Measurements from ENCODE around the gene AEBP1.

Gene AEBP1

GRCh38 chr7:44095781-44096180, 8.4 kb upstream of the AEBP1 start:
- TF ChIP-seq FOXP2 (optimal IDR thresholded peaks at IDR 0.05; ENCODE audit: borderline replicate concordance, extremely low read depth, extremely low read length, insufficient read depth) (no peak), TAF1 (IDR thresholded peaks at IDR 0.05; ENCODE audit: borderline replicate concordance, insufficient read depth, low read length) (no peak), POLR2AphosphoS5 (IDR thresholded peaks at IDR 0.05; ENCODE audit: low read depth, low read length) (no peak), SIN3A (IDR thresholded peaks at IDR 0.05; ENCODE audit: borderline replicate concordance, insufficient read depth, low read length) (no peak)
- TF ChIP-seq, protein P1, sequence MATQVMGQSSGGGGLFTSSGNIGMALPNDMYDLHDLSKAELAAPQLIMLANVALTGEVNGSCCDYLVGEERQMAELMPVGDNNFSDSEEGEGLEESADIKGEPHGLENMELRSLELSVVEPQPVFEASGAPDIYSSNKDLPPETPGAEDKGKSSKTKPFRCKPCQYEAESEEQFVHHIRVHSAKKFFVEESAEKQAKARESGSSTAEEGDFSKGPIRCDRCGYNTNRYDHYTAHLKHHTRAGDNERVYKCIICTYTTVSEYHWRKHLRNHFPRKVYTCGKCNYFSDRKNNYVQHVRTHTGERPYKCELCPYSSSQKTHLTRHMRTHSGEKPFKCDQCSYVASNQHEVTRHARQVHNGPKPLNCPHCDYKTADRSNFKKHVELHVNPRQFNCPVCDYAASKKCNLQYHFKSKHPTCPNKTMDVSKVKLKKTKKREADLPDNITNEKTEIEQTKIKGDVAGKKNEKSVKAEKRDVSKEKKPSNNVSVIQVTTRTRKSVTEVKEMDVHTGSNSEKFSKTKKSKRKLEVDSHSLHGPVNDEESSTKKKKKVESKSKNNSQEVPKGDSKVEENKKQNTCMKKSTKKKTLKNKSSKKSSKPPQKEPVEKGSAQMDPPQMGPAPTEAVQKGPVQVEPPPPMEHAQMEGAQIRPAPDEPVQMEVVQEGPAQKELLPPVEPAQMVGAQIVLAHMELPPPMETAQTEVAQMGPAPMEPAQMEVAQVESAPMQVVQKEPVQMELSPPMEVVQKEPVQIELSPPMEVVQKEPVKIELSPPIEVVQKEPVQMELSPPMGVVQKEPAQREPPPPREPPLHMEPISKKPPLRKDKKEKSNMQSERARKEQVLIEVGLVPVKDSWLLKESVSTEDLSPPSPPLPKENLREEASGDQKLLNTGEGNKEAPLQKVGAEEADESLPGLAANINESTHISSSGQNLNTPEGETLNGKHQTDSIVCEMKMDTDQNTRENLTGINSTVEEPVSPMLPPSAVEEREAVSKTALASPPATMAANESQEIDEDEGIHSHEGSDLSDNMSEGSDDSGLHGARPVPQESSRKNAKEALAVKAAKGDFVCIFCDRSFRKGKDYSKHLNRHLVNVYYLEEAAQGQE (IDR thresholded peaks at IDR 0.05; ENCODE audit: insufficient read depth in 1 of 2, low read depth in 2 of 2, low read length in 2 of 2), result no peak

DNA sequence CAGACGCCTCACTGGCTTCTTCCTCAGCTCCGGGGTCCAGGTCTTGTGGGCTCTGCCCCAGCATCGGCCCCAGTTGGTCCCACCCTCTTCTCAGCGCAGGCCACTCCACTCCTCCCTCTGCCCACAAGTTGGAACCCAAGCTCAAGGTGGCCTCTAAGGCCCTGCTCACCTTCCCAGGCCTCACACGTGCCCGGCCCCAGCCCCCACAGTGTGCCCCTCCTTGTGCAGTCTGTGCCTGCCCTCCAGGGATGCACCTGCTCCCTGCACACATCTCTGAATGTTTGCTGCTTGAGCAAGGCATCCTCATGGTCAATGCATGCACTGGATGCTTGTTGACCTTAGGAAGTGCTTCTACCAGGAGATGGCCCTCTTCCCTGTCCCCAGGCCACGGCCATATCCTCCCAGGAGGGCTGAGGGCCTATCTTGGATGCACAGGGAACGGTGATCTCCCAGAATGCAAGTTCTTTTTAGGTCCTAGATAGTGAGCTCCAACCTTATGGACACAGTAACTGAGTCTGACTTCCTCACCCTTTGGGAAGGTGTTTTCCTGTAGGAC, 7.7 kb upstream of the AEBP1 start:
- TF ChIP-seq FOXP2 (optimal IDR thresholded peaks at IDR 0.05; ENCODE audit: borderline replicate concordance, extremely low read depth, extremely low read length, insufficient read depth) (no peak), POLR2AphosphoS5 (IDR thresholded peaks at IDR 0.05; ENCODE audit: low read depth, low read length) (no peak), TAF1 (IDR thresholded peaks at IDR 0.05; ENCODE audit: borderline replicate concordance, insufficient read depth, low read length) (no peak), SIN3A (IDR thresholded peaks at IDR 0.05; ENCODE audit: borderline replicate concordance, insufficient read depth, low read length) (no peak)
- TF ChIP-seq, protein P1 (IDR thresholded peaks at IDR 0.05; ENCODE audit: insufficient read depth in 1 of 2, low read depth in 2 of 2, low read length in 2 of 2), result no peak

DNA sequence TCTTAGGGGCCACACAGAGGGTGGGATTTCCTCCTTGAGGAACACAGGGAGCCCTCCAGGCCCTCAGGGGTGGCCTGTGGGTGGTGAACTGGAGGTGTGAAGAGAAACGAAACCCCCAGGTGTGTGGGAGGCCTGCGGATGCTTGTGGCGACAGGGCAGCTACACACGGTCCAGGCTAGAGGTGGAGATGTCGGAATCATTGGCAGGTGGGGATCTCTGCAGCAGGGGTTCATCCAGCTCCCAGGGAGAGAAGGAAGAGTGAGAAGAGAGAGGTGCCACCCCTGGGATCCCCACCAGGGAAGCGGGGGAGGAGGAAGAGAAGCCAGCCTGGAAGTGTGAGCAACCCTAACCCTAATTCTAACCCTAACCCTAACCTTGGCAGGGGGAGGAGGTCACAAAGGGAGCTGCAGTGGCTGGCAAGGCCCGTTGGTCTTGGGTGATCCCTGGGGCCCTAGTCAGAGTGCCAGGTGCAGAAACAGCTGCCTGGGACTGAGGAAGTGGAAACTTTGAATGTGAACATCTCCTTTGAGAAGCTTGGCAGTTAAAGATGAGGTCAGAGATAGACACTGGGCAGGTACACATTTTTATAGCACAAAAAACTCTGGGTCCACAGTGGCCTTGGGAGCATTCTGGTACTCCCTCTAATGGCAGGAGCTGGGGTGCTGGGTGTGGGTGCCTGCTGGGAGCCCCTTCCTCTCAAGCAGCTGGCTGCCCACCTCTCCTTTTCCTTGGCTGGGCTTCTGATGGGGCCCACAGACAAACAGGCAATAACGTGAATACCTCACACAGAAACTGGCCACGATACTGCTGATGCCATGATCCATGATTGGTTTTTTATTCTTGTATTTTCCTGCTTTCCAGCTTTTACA, 6.8 kb upstream of the AEBP1 start:
- TF ChIP-seq SIN3A (IDR thresholded peaks at IDR 0.05; ENCODE audit: borderline replicate concordance, insufficient read depth, low read length) (no peak), TAF1 (IDR thresholded peaks at IDR 0.05; ENCODE audit: borderline replicate concordance, insufficient read depth, low read length) (no peak), FOXP2 (optimal IDR thresholded peaks at IDR 0.05; ENCODE audit: borderline replicate concordance, extremely low read depth, extremely low read length, insufficient read depth) (no peak), POLR2AphosphoS5 (IDR thresholded peaks at IDR 0.05; ENCODE audit: low read depth, low read length) (no peak)
- TF ChIP-seq, protein P1 (IDR thresholded peaks at IDR 0.05; ENCODE audit: insufficient read depth in 1 of 2, low read depth in 2 of 2, low read length in 2 of 2), result no peak

GRCh38 chr7:44098092-44099068, 5.8 kb upstream of the AEBP1 start:
- TF ChIP-seq TAF1 (IDR thresholded peaks at IDR 0.05; ENCODE audit: borderline replicate concordance, insufficient read depth, low read length) (no peak), SIN3A (IDR thresholded peaks at IDR 0.05; ENCODE audit: borderline replicate concordance, insufficient read depth, low read length) (no peak)

GRCh38 chr7:44099669-44100068, 4.5 kb upstream of the AEBP1 start:
- TF ChIP-seq, protein P1 (IDR thresholded peaks at IDR 0.05; ENCODE audit: insufficient read depth in 1 of 2, low read depth in 2 of 2, low read length in 2 of 2), result no peak
- TF ChIP-seq FOXP2 (optimal IDR thresholded peaks at IDR 0.05; ENCODE audit: borderline replicate concordance, extremely low read depth, extremely low read length, insufficient read depth), result no peak
- no peak for TF ChIP-seq POLR2AphosphoS5 (IDR thresholded peaks at IDR 0.05; ENCODE audit: low read depth, low read length)
- TF ChIP-seq TAF1 (IDR thresholded peaks at IDR 0.05; ENCODE audit: borderline replicate concordance, insufficient read depth, low read length), result no peak
- no peak for TF ChIP-seq SIN3A (IDR thresholded peaks at IDR 0.05; ENCODE audit: borderline replicate concordance, insufficient read depth, low read length)
